Epithelial cell of proximal tubule (primary cell): ENCODE results near the gene PRR35. TPM values are rescaled to one million over a fixed set of nuclear protein-coding genes. Genes with fewer than 3 reads are reported as not detected.

Experiments used
- DNase-seq: peaks from one replicate; pipeline ENCODE4 v3.0.0-alpha.2; 2011; ENCODE audit warnings: low read depth
- H3K4me3 ChIP-seq: 2 replicates; pipeline ENCODE4 v1.5.1; 2011; ENCODE audit warnings: low read depth, mild to moderate bottlenecking, low read length
- total RNA-seq: library from RNA; depleted of rRNA; stranded (reverse); fragments of >200 nt; gene quantifications from 2 replicates; pipeline ENCODE4 v1.2.3, GENCODE V29; 2015
- TF ChIP-seq, protein P1 (sequence below): conservative IDR thresholded peaks from 2 replicates; pipeline ENCODE4 v1.5.1; 2012; ENCODE audit warnings: low read depth, mild to moderate bottlenecking, low read length

Gene PRR35
- total RNA-seq, 1 donor from 2014 or later = not detected

GRCh38 chr16:603933-604332 is 43.7 kb downstream of the PRR35 start:
- H3K4me3 ChIP-seq = no peak overlapping the region
- TF ChIP-seq, protein P1, sequence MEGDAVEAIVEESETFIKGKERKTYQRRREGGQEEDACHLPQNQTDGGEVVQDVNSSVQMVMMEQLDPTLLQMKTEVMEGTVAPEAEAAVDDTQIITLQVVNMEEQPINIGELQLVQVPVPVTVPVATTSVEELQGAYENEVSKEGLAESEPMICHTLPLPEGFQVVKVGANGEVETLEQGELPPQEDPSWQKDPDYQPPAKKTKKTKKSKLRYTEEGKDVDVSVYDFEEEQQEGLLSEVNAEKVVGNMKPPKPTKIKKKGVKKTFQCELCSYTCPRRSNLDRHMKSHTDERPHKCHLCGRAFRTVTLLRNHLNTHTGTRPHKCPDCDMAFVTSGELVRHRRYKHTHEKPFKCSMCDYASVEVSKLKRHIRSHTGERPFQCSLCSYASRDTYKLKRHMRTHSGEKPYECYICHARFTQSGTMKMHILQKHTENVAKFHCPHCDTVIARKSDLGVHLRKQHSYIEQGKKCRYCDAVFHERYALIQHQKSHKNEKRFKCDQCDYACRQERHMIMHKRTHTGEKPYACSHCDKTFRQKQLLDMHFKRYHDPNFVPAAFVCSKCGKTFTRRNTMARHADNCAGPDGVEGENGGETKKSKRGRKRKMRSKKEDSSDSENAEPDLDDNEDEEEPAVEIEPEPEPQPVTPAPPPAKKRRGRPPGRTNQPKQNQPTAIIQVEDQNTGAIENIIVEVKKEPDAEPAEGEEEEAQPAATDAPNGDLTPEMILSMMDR = no peak
- no peak for DNase-seq

DNA sequence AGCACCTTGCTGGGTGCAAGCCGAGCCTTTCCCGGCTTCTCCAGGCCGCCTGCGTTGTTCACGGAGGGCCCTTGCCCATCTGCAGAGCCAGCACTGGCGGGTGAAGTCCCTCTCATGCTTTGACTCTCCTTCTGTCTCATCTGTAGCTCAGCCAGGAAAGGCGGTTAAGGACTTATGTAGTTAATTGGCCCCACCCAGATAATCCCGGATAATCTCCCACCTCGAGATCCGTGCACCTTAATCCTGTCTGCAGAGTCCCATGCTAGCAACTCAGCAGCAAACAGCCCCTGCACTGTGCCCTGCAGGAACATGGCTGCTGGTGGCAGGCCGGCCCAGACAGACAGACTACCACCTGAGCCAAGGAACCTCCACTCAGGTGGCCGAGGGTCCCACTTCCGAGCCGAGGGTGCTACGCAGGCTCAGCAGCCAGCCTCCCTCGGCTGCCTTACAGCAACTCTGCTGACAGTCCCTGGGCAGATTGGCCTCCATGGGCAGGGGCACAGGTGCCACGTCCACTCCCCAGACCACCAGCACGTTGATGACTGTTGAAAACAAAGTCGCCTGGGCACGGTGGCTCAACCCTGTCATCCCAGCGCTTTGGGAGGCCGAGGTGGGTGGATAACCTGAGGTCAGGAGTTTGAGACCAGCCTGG is 46.6 kb downstream of the PRR35 start:
- TF ChIP-seq, protein P1 = no peak

GRCh38 chr16:608019-608418 is 47.8 kb downstream of the PRR35 start:
- no peak for DNase-seq
- no peak overlapping the region for H3K4me3 ChIP-seq
- TF ChIP-seq, protein P1 = no peak

More for the DNA sequence above, 46.6 kb downstream of the PRR35 start:
- no peak for DNase-seq
- no peak overlapping the region for H3K4me3 ChIP-seq

GRCh38 chr16:609316-609715 is 49.1 kb downstream of the PRR35 start:
- no peak for DNase-seq
- TF ChIP-seq, protein P1 = no peak

DNA sequence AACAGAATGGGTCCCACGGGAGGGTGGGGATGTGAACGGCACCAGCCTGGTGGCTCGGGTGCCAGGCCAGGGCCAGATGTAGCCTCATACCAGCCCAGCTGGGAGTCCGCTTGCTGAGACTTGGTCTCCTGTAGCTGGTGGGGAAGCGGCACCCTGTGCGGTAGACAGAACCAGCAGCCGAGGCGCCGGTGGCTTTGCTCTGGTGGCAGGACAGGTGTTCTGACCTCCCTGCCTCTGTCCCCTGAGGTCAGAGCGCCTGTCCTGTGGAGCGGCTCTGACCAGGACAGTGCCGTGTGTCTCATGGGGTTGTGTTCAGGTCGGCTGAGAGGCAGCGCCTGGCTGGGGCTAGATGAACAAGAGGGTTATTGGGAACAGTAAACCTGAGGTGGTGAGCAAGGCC is 49.8 kb downstream of the PRR35 start:
- no peak overlapping the region for H3K4me3 ChIP-seq
- no peak for DNase-seq
- TF ChIP-seq, protein P1 = no peak

More at GRCh38 chr16:609316-609715, 49.1 kb downstream of the PRR35 start:
- no peak overlapping the region for H3K4me3 ChIP-seq

DNA sequence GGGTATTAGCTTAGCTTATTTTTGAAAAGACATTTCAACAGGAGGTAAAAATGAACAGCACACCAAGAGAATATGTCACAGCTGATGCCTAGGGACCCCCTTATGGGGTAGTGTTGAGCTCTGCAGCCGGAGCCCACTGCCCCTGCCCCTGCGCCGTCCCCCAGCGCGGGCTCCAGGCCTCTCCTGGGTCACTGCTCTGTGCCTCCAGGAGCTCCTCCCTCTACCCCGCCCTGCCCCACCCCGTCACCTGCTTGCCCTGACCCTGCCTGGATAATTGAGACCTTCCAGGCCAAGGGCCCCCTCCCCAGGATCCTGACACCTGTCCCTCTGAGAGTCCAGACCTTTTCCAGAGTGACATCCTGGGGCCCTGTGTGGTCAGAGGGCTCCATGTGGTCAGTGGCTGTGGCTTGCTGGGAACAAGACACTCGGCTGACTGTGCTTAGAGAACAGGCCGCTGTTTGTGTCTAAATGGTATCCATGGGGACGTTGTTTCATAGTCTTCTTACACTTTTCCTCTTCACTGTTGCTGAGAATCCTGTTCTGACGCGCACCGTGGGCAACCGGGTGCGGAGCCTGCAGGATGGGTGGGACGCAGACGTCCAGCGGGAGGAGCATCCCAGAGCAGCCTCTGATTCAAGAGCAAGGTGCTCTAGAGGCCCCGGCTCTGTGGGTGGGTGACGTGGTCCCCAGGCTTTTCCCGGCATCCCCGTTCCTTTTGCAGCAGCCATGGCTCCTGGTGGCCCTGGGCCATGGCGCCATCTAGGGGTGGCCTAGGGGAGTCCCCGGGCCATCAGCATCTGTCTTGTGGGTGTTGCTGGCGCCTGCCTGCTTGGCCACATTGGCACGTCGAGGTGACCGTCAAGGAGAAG is 50.6 kb downstream of the PRR35 start:
- TF ChIP-seq, protein P1 = peak; percentile 77
- no peak for DNase-seq
- H3K4me3 ChIP-seq = no peak overlapping the region

- no peak for DNase-seq
- no peak overlapping the region for H3K4me3 ChIP-seq
- TF ChIP-seq, protein P1 = no peak
These were observed 54.9 kb downstream of the PRR35 start for GRCh38 chr16:615122-615521.
